ENCODE measurements around the gene FRYL. TPM values are rescaled to one million over a fixed set of nuclear protein-coding genes. Genes with fewer than 3 reads are reported as not detected.

The FRYL gene
- total and polyA plus RNA-seq, 4 experiments from 2014 or later, result 17.1 to 134 (median 83.7) TPM

- no peak for DNase-seq
- H3K27ac Mint-ChIP-seq, result no peak overlapping the region
- H3K9me3 Mint-ChIP-seq, result no peaks in the 10 kb centered on the region
- Histone ChIP-seq H3K4me3 (ENCODE audit: low read length in 2 of 2) (no peak overlapping the region), H3K36me3 (ENCODE audit: insufficient read depth, low read length) (peaks cover 47% of the 10 kb centered on the region), H3K27ac (ENCODE audit: low read depth, low read length) (no peak overlapping the region), H3K4me1 (ENCODE audit: insufficient read depth, low read length) (no peaks in the 10 kb centered on the region), H3K27me3 (ENCODE audit: insufficient read depth, low read length) (no peaks in the 10 kb centered on the region), H3K9me3 (ENCODE audit: control insufficient read depth in 1 of 2, low read length in 2 of 2) (no peaks in the 10 kb centered on the region)
- no peaks in the 10 kb centered on the region for H3K27me3 Mint-ChIP-seq
- CTCF ChIA-PET (ENCODE audit: partially characterized antibody), result no interaction called here
- no peak overlapping the region for H3K4me3 Mint-ChIP-seq
- peaks cover 53 to 63% of the 10 kb centered on the region in 2 donors for H3K36me3 Mint-ChIP-seq
- POLR2A ChIA-PET (ENCODE audit: partially characterized antibody), result no interaction called here
- H3K4me1 Mint-ChIP-seq, result peaks cover 0 to 4% (median 0%) of the 10 kb centered on the region in 4 donors
- intact Hi-C loops (cut with micrococcal nuclease), result no loop called here
Measured at GRCh38 chr4:48538358-48538757, 241.7 kb downstream of the FRYL start.

DNA sequence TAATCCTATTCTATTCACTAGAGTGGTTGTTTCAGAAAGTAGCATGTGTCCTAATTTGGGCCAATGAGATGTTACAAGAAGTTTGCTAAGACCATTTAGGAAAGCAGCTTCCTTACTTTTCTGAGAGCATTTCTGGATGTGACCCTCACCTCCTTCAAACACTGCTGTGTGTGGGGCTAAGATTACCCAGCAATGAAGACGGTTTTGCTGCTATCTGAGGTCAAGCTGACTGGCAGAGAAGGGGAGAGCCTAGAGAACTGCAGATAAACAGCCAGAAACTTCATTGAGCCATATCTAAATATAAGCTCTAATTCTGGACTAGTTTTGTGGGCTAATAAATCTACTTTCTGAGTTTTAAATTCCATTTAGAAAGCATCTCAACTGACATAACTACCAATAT lies 253.7 kb downstream of the FRYL start:
- Histone ChIP-seq H3K4me3 (ENCODE audit: low read length in 2 of 2) (no peak overlapping the region), H3K27ac (ENCODE audit: low read depth, low read length) (no peak overlapping the region), H3K9me3 (ENCODE audit: control insufficient read depth in 1 of 2, low read length in 2 of 2) (no peaks in the 10 kb centered on the region), H3K27me3 (ENCODE audit: insufficient read depth, low read length) (no peaks in the 10 kb centered on the region), H3K36me3 (ENCODE audit: insufficient read depth, low read length) (peaks cover 70% of the 10 kb centered on the region), H3K4me1 (ENCODE audit: insufficient read depth, low read length) (no peaks in the 10 kb centered on the region)
- DNase-seq, result no peak
- Mint-ChIP-seq H3K4me3 (no peak overlapping the region), H3K36me3 (peaks cover 62 to 77% of the 10 kb centered on the region in 2 donors), H3K9me3 (no peaks in the 10 kb centered on the region), H3K27me3 (no peaks in the 10 kb centered on the region), H3K4me1 (no peaks in the 10 kb centered on the region), H3K27ac (peak overlapping the region in 1 of 7 donors; percentile 41)
- ChIA-PET CTCF (ENCODE audit: partially characterized antibody) (interaction anchor here (1.0 to 1.3 kb wide), 3 partner anchors 24 to 380 kb away, joined by 3 to 4 read pairs (median 3); partner anchors contain the start of gene OCIAD2), POLR2A (ENCODE audit: partially characterized antibody) (no interaction called here)
- intact Hi-C loops (cut with micrococcal nuclease), result no loop called here

DNA sequence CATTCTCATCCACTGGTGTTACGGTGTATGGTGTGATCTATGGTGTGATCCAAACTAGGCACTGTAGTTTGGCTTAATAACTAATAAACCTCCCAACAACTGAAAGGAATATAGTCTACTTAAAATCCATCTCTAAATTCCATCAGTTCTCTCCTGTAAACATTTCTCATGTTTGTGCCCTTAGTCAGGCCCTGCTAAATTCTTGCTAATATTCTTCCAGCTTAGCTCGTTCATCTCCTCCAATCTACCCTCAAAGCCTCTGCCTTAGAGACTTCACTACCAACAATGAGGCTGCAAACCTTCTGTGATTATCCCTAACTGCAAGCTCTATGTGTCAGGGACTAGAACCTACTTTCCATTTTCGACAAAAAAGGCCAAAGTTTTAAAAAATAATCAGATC lies 261.9 kb downstream of the FRYL start:
- no peaks in the 10 kb centered on the region for H3K27me3 Mint-ChIP-seq
- H3K36me3 Mint-ChIP-seq, result peaks cover 45 to 73% of the 10 kb centered on the region in 2 donors
- DNase-seq, result no peak
- no peak overlapping the region for H3K4me3 Mint-ChIP-seq
- ChIA-PET POLR2A (ENCODE audit: partially characterized antibody) (no interaction called here), CTCF (ENCODE audit: partially characterized antibody) (no interaction called here)
- H3K4me1 ChIP-seq (ENCODE audit: insufficient read depth, low read length), result no peaks in the 10 kb centered on the region
- H3K4me1 Mint-ChIP-seq, result no peaks in the 10 kb centered on the region
- intact Hi-C loops (cut with micrococcal nuclease), result no loop called here
- no peaks in the 10 kb centered on the region for H3K9me3 ChIP-seq (ENCODE audit: control insufficient read depth in 1 of 2, low read length in 2 of 2)
- no peaks in the 10 kb centered on the region for H3K27me3 ChIP-seq (ENCODE audit: insufficient read depth, low read length)
- peaks cover 37% of the 10 kb centered on the region for H3K36me3 ChIP-seq (ENCODE audit: insufficient read depth, low read length)
- no peak overlapping the region for H3K27ac ChIP-seq (ENCODE audit: low read depth, low read length)
- H3K27ac Mint-ChIP-seq, result peak overlapping the region in 4 of 7 donors; percentile 17 to 81 (median 38)
- no peak overlapping the region for H3K4me3 ChIP-seq (ENCODE audit: low read length in 2 of 2)
- no peaks in the 10 kb centered on the region for H3K9me3 Mint-ChIP-seq

DNA sequence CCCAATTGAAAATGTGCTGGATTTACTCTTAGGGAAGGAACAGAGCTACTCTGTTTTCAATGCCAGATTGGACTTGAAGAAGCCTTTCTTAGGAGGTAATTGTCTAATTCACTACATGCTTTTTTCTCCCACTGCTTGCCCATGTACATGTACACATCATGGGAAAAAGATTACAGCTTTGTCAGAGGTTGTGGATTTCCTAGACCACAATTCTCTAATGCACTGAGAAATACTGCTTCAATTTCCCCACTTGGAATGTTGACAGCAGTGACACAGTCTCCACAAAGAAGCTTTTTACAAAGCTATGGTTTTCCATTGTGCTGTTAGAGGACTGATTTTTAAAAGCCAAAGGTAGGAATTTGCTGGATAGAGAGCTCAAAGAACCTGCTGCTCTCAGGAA lies 270.5 kb downstream of the FRYL start:
- no peaks in the 10 kb centered on the region for H3K27me3 ChIP-seq (ENCODE audit: insufficient read depth, low read length)
- H3K36me3 ChIP-seq (ENCODE audit: insufficient read depth, low read length), result peaks cover 57% of the 10 kb centered on the region
- H3K9me3 ChIP-seq (ENCODE audit: control insufficient read depth in 1 of 2, low read length in 2 of 2), result no peaks in the 10 kb centered on the region
- no peaks in the 10 kb centered on the region for H3K9me3 Mint-ChIP-seq
- ChIA-PET CTCF (ENCODE audit: partially characterized antibody) (interaction anchor here (0.8 kb wide), 1 partner anchor 11 kb away, joined by 3 read pairs; no protein-coding TSS in a partner anchor), POLR2A (ENCODE audit: partially characterized antibody) (no interaction called here)
- no peak overlapping the region for H3K4me3 Mint-ChIP-seq
- no peaks in the 10 kb centered on the region for H3K4me1 ChIP-seq (ENCODE audit: insufficient read depth, low read length)
- no peak overlapping the region for H3K27ac Mint-ChIP-seq
- no peak overlapping the region for H3K27ac ChIP-seq (ENCODE audit: low read depth, low read length)
- no peaks in the 10 kb centered on the region for H3K27me3 Mint-ChIP-seq
- H3K4me3 ChIP-seq (ENCODE audit: low read length in 2 of 2), result no peak overlapping the region
- peaks cover 0 to 1% (median 0%) of the 10 kb centered on the region in 4 donors for H3K4me1 Mint-ChIP-seq
- H3K36me3 Mint-ChIP-seq, result peaks cover 49 to 65% of the 10 kb centered on the region in 2 donors
- intact Hi-C loops (cut with micrococcal nuclease), result no loop called here
- DNase-seq, result no peak

GRCh38 chr4:48506716-48507115 lies 273.4 kb downstream of the FRYL start:
- Histone ChIP-seq H3K4me1 (ENCODE audit: insufficient read depth, low read length) (no peaks in the 10 kb centered on the region), H3K36me3 (ENCODE audit: insufficient read depth, low read length) (peaks cover 43% of the 10 kb centered on the region), H3K27me3 (ENCODE audit: insufficient read depth, low read length) (no peaks in the 10 kb centered on the region), H3K4me3 (ENCODE audit: low read length in 2 of 2) (no peak overlapping the region), H3K9me3 (ENCODE audit: control insufficient read depth in 1 of 2, low read length in 2 of 2) (no peaks in the 10 kb centered on the region), H3K27ac (ENCODE audit: low read depth, low read length) (no peak overlapping the region)
- CTCF ChIA-PET (ENCODE audit: partially characterized antibody), result no interaction called here
- Mint-ChIP-seq H3K4me1 (peaks cover 0 to 1% (median 0%) of the 10 kb centered on the region in 4 donors), H3K4me3 (no peak overlapping the region), H3K27ac (no peak overlapping the region), H3K9me3 (no peaks in the 10 kb centered on the region), H3K27me3 (no peaks in the 10 kb centered on the region), H3K36me3 (peaks cover 43 to 58% of the 10 kb centered on the region in 2 donors)
- no peak for DNase-seq
- intact Hi-C loops (cut with micrococcal nuclease), result no loop called here
- POLR2A ChIA-PET (ENCODE audit: partially characterized antibody), result no interaction called here

- DNase-seq, result no peak
- Mint-ChIP-seq H3K27me3 (no peaks in the 10 kb centered on the region), H3K4me3 (no peak overlapping the region), H3K36me3 (peaks cover 45 to 57% of the 10 kb centered on the region in 2 donors), H3K27ac (no peak overlapping the region), H3K9me3 (no peaks in the 10 kb centered on the region), H3K4me1 (peaks cover 0 to 3% (median 0%) of the 10 kb centered on the region in 4 donors)
- Histone ChIP-seq H3K4me1 (ENCODE audit: insufficient read depth, low read length) (no peaks in the 10 kb centered on the region), H3K9me3 (ENCODE audit: control insufficient read depth in 1 of 2, low read length in 2 of 2) (no peaks in the 10 kb centered on the region), H3K27me3 (ENCODE audit: insufficient read depth, low read length) (no peaks in the 10 kb centered on the region), H3K36me3 (ENCODE audit: insufficient read depth, low read length) (peaks cover 27% of the 10 kb centered on the region), H3K27ac (ENCODE audit: low read depth, low read length) (no peak overlapping the region), H3K4me3 (ENCODE audit: low read length in 2 of 2) (no peak overlapping the region)
- intact Hi-C loops (cut with micrococcal nuclease), result no loop called here
- ChIA-PET CTCF (ENCODE audit: partially characterized antibody) (no interaction called here), POLR2A (ENCODE audit: partially characterized antibody) (no interaction called here)
Measured at GRCh38 chr4:48504352-48504751, 275.7 kb downstream of the FRYL start.

DNA sequence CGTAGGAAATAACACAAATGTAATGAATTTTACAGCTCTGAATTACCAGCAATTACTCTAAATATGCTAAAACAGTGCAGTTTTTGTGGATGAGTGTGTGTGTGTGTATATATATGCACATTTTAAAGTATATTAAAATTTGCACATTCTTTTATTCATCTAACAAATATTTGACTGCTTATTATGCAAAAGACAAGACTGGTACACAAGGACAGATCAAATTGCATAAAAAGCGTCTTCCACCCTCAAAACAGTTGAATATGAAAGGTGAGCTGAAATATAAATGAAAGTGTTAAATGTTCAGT lies 276.1 kb downstream of the FRYL start:
- H3K4me3 ChIP-seq (ENCODE audit: low read length in 2 of 2), result no peak overlapping the region
- peaks cover 30% of the 10 kb centered on the region for H3K36me3 ChIP-seq (ENCODE audit: insufficient read depth, low read length)
- Mint-ChIP-seq H3K9me3 (peaks cover 0 to 2% (median 0%) of the 10 kb centered on the region in 8 donors), H3K27me3 (no peaks in the 10 kb centered on the region), H3K36me3 (peaks cover 47 to 57% of the 10 kb centered on the region in 2 donors), H3K4me3 (no peak overlapping the region), H3K4me1 (peaks cover 0 to 4% (median 2%) of the 10 kb centered on the region in 4 donors), H3K27ac (peak overlapping the region in 1 of 7 donors; percentile 66)
- no peak for DNase-seq
- ChIA-PET CTCF (ENCODE audit: partially characterized antibody) (no interaction called here), POLR2A (ENCODE audit: partially characterized antibody) (no interaction called here)
- intact Hi-C loops (cut with micrococcal nuclease), result no loop called here
- H3K4me1 ChIP-seq (ENCODE audit: insufficient read depth, low read length), result no peaks in the 10 kb centered on the region
- H3K9me3 ChIP-seq (ENCODE audit: control insufficient read depth in 1 of 2, low read length in 2 of 2), result no peaks in the 10 kb centered on the region
- no peak overlapping the region for H3K27ac ChIP-seq (ENCODE audit: low read depth, low read length)
- no peaks in the 10 kb centered on the region for H3K27me3 ChIP-seq (ENCODE audit: insufficient read depth, low read length)

Measured in CD4-positive, alpha-beta memory T cell (primary cell).